Measurements from ENCODE around the gene FBXW4. TPM values are rescaled to one million over a fixed set of nuclear protein-coding genes. Genes with fewer than 3 reads are reported as not detected.
A peak's percentile ranks its signal among the peaks of the same experiment; 100 is the strongest.

The FBXW4 gene
- total RNA-seq, 2 experiments from 2014 or later = 37.6 to 38.2 TPM

DNA sequence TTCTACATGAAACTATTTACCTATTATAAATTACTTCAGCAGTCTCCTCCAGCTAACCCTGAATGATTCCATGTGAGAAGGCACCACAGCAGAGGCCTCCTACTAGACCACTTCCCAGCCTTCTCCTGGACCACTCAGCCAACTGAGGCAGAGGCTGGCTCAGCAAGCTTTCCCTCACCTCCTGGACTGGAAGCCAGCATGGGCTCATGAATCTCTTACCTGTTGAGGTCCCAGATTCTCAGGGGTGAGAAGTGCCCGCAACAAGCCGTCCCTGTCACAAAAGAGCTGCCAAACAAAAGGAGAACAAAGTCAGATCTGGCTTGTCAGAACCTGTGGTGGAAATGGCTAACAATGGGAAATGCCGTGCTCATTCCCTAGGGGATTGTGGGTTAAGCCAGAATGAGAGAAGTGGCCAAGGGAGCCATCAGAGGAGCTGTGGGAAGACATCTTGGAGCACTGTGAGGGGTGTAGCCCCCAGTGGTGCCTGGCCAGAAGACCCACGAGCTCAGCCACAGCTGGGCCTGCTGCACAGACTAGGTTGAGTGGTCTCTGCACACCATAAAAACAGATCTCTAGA lies 70.4 kb downstream of the FBXW4 start:
- no peak for DNase-seq
- no peak overlapping the region for H3K4me3 Mint-ChIP-seq
- ChIA-PET CTCF (interaction anchor here (1.4 kb wide), 1 partner anchor 216 kb away, joined by 3 read pairs; no protein-coding TSS in a partner anchor), POLR2A (no interaction called here)
- peaks cover 7% of the 10 kb centered on the region for H3K36me3 Mint-ChIP-seq (ENCODE audit: low read depth)
- no peaks in the 10 kb centered on the region for H3K27me3 Mint-ChIP-seq
- intact Hi-C loops (cut with micrococcal nuclease) = no loop called here
- no peaks in the 10 kb centered on the region for H3K9me3 Mint-ChIP-seq
- ATAC-seq = no peak
- peaks cover under 1% of the 10 kb centered on the region for H3K4me1 Mint-ChIP-seq (ENCODE audit: low read depth)
- no peak overlapping the region for H3K27ac Mint-ChIP-seq
- TF ChIP-seq, protein P1, sequence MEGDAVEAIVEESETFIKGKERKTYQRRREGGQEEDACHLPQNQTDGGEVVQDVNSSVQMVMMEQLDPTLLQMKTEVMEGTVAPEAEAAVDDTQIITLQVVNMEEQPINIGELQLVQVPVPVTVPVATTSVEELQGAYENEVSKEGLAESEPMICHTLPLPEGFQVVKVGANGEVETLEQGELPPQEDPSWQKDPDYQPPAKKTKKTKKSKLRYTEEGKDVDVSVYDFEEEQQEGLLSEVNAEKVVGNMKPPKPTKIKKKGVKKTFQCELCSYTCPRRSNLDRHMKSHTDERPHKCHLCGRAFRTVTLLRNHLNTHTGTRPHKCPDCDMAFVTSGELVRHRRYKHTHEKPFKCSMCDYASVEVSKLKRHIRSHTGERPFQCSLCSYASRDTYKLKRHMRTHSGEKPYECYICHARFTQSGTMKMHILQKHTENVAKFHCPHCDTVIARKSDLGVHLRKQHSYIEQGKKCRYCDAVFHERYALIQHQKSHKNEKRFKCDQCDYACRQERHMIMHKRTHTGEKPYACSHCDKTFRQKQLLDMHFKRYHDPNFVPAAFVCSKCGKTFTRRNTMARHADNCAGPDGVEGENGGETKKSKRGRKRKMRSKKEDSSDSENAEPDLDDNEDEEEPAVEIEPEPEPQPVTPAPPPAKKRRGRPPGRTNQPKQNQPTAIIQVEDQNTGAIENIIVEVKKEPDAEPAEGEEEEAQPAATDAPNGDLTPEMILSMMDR (IDR thresholded peaks at IDR 0.05) = no peak

DNA sequence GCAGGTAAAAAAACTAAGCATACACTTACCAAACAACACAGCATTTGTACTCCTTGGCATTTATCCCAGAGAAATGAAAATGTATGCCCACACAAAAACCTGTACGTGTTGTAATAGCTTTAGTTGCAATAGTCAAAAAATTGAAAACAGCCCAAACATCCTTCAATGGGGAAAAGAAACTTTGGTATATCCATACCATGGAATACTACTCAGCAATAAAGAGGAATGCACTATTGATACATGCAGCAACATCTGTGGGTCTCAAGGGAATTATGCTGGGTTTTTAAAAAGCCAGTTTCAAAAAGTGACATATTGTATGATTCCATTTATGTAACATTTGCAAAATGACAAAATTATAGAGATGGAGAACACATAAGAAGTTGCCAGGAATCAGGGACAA lies 71.4 kb downstream of the FBXW4 start:
- ChIA-PET CTCF (interaction anchor here (1.1 kb wide), 1 partner anchor 21 kb away, joined by 4 read pairs; no protein-coding TSS in a partner anchor), POLR2A (no interaction called here)
- TF ChIP-seq, protein P1 (IDR thresholded peaks at IDR 0.05) = no peak
- ATAC-seq (no peak), DNase-seq (no peak)
- Mint-ChIP-seq H3K27ac (no peak overlapping the region), H3K27me3 (no peaks in the 10 kb centered on the region), H3K4me3 (no peak overlapping the region), H3K36me3 (ENCODE audit: low read depth) (peaks cover 7% of the 10 kb centered on the region), H3K9me3 (no peaks in the 10 kb centered on the region), H3K4me1 (ENCODE audit: low read depth) (no peaks in the 10 kb centered on the region)
- intact Hi-C loops (cut with micrococcal nuclease) = no loop called here

DNA sequence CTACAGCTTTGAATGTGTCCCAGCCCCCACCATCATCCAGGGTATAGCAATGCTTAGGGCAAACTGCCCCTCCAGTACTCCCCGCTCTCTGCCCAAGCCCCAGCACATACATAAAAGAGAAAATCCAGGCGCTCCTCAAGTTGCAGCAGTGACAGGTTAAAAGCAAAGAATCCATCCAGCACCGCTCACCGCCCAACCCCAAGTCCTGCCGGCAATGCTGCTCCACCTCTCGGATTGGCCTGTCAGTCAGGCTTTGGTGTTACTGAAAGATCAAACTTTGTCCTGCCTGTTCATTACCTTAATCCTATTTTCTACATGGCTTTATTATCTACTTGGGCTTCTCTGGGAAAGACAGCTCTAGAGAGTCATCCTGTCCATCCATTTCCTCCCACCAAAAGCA lies 75.0 kb downstream of the FBXW4 start:
- ChIA-PET POLR2A (no interaction called here), CTCF (interaction anchor here (1.1 kb wide), 1 partner anchor 16 kb away, joined by 3 read pairs; no protein-coding TSS in a partner anchor)
- Mint-ChIP-seq H3K27ac (no peak overlapping the region), H3K36me3 (ENCODE audit: low read depth) (peaks cover 5% of the 10 kb centered on the region), H3K27me3 (no peaks in the 10 kb centered on the region), H3K9me3 (no peaks in the 10 kb centered on the region), H3K4me3 (no peak overlapping the region), H3K4me1 (ENCODE audit: low read depth) (no peaks in the 10 kb centered on the region)
- TF ChIP-seq, protein P1 (IDR thresholded peaks at IDR 0.05) = no peak
- ATAC-seq (no peak), DNase-seq (no peak)
- intact Hi-C loops (cut with micrococcal nuclease) = no loop called here

DNA sequence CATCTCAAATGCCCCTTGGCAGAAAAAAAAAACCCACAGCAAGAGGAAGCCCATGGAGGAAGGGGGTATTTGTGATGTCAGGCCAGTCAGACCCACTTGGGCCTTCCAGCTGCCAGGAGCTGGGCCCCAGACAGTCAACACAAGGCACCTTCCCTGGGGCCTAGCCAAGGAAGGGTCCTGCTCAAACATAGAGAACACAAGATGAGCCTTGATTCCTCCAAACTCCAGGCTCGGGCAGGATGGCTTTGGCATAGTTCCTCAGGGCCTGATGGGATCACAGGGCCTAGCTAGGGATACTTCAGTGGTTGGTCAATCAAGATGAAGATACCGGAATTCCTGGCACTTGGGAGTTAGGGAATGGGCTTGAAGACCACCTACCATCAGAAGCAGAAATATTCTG lies 76.1 kb downstream of the FBXW4 start:
- H3K36me3 Mint-ChIP-seq (ENCODE audit: low read depth) = peaks cover 5% of the 10 kb centered on the region
- DNase-seq (no peak), ATAC-seq (no peak)
- H3K27me3 Mint-ChIP-seq = no peaks in the 10 kb centered on the region
- peak overlapping the region; percentile 58 for H3K27ac Mint-ChIP-seq
- intact Hi-C loops (cut with micrococcal nuclease) = no loop called here
- no peaks in the 10 kb centered on the region for H3K9me3 Mint-ChIP-seq
- no peak overlapping the region for H3K4me3 Mint-ChIP-seq
- POLR2A ChIA-PET = no interaction called here
- no peaks in the 10 kb centered on the region for H3K4me1 Mint-ChIP-seq (ENCODE audit: low read depth)
- CTCF ChIA-PET = no interaction called here
- TF ChIP-seq, protein P1 (IDR thresholded peaks at IDR 0.05) = no peak

DNA sequence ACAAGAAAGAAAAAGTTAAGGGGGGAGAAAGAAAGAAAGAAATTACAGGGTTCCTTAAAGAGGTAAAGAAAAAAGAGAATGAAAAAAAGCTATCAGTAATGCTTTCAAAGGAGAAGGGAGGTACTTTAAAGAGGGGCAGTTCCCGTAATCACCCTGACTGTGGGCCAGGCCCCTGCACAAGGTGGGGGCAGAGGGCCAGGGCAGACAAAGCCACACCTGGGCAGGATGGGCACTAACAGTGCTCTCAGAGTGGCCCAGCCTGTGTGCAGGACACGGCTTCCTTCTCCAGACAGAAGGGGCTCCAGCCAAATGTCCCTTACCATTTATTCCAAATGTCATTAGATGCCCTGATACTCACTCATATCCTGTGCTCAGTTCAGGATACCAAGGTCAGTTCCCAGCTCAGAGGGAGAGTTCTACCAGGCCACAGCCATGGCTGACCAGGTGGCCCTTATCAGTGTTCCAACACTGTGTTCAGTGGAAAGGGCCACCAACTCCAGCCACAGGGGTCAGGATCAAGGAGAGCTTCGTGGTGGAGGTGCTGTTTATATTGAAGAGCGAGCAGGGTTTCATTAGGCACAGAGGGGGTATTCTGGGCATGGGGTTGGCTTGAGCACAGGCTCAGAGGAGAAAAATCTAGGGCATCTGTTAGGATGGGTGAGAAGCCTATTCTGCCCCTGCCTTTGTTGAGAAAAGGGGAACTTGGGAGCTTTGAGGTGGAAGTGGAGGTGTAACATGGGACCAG lies 77.0 kb downstream of the FBXW4 start:
- TF ChIP-seq, protein P1 (IDR thresholded peaks at IDR 0.05) = no peak
- ChIA-PET CTCF (interaction anchor here (1.4 kb wide), 1 partner anchor 163 kb away, joined by 5 read pairs; no protein-coding TSS in a partner anchor), POLR2A (interaction anchor here (1.4 to 1.7 kb wide), 2 partner anchors 21 to 76 kb away, joined by 3 to 4 read pairs; no protein-coding TSS in a partner anchor)
- no peak for ATAC-seq
- intact Hi-C loops (cut with micrococcal nuclease) = no loop called here
- no peak for DNase-seq
- Mint-ChIP-seq H3K9me3 (no peaks in the 10 kb centered on the region), H3K27me3 (no peaks in the 10 kb centered on the region), H3K27ac (peak overlapping the region; percentile 33), H3K36me3 (ENCODE audit: low read depth) (no peaks in the 10 kb centered on the region), H3K4me3 (no peak overlapping the region), H3K4me1 (ENCODE audit: low read depth) (no peaks in the 10 kb centered on the region)
